GM12892 (cell line): ENCODE data around the gene AIFM1.

Experiments used
- POLR2A ChIP-seq: IDR thresholded peaks from 2 replicates; pipeline ENCODE4 v1.6.1; 2011; ENCODE audit warnings: low read depth, low read length, control low read depth
- POLR2AphosphoS5 ChIP-seq: IDR thresholded peaks from 2 replicates; pipeline ENCODE4 v1.6.1; 2011; ENCODE audit warnings: low read depth, low read length, control low read depth

- no peak for TF ChIP-seq POLR2AphosphoS5
- no peak for TF ChIP-seq POLR2A
Observed at GRCh38 chrX:130121505-130121800, 44.2 kb downstream of the AIFM1 start.
